SU-DHL-6 (cell line): ENCODE results near the gene SBSN.

Experiments
- H2AFZ ChIP-seq: fragments of 200-600 bp; sonication (generic); 2 replicates; pipeline ENCODE4 v1.6.1; 2014; ENCODE audit warnings: low read depth, mild to moderate bottlenecking, moderate library complexity, mixed read lengths, antibody characterized with exemption, low read length; ENCODE audit not compliant: severe bottlenecking
- H3F3A ChIP-seq: fragments of 200-600 bp; shearing (Covaris generic); 2 replicates; pipeline ENCODE4 v1.6.0; 2016; ENCODE audit warnings: antibody characterized with exemption, mild to moderate bottlenecking; ENCODE audit not compliant: insufficient read depth
- H3K27ac ChIP-seq: fragments of 200-600 bp; sonication (generic); 2 replicates; pipeline ENCODE4 v1.5.1; 2016; ENCODE audit warnings: low read depth, mild to moderate bottlenecking, low read length, moderate library complexity, mixed read lengths
- H3K27me3 ChIP-seq: fragments of 200-600 bp; sonication (generic), shearing (Covaris generic); 2 replicates; pipeline ENCODE4 v1.6.0; 2014; ENCODE audit warnings: mild to moderate bottlenecking, low read length
- H3K36me3 ChIP-seq: fragments of 200-600 bp; sonication (generic); 2 replicates; pipeline ENCODE4 v1.6.1; 2014; ENCODE audit warnings: mild to moderate bottlenecking, low read length, mixed read lengths
- H3K4me2 ChIP-seq: fragments of 300-600, 200-600 bp; shearing (Covaris generic), sonication (generic); 2 replicates; pipeline ENCODE4 v1.6.0; 2014; ENCODE audit warnings: low read length, low read depth, mild to moderate bottlenecking; ENCODE audit not compliant: poor library complexity, severe bottlenecking
- H3K4me3 ChIP-seq: fragments of 200-600 bp; sonication (generic); 2 replicates; pipeline ENCODE4 v1.5.1; 2014; ENCODE audit warnings: antibody characterized with exemption, low read length, mild to moderate bottlenecking, mixed read lengths; ENCODE audit not compliant: insufficient read depth, poor library complexity, severe bottlenecking
- H3K79me2 ChIP-seq: fragments of 200-600 bp; sonication (generic); 2 replicates; pipeline ENCODE4 v1.6.1; 2014; ENCODE audit warnings: mild to moderate bottlenecking, low read length, moderate library complexity; ENCODE audit not compliant: insufficient read depth
- H3K9ac ChIP-seq: fragments of 200-600 bp; sonication (generic); 2 replicates; pipeline ENCODE4 v1.7.0; 2014; ENCODE audit warnings: mild to moderate bottlenecking, low read length
- H3K9me2 ChIP-seq: fragments of 200-600 bp; sonication (generic); replicated peaks from 2 replicates; pipeline ENCODE4 v1.6.1; 2014; ENCODE audit warnings: low read length; ENCODE audit not compliant: insufficient read depth
- H3K9me3 ChIP-seq: fragments of 200-600 bp; sonication (generic); 2 replicates; pipeline ENCODE4 v1.6.1; 2014; ENCODE audit warnings: low read length, mixed read lengths; ENCODE audit not compliant: insufficient read depth
- H4K20me1 ChIP-seq: fragments of 200-600 bp; sonication (generic); 2 replicates; pipeline ENCODE4 v1.6.1; 2014; ENCODE audit warnings: low read depth, mild to moderate bottlenecking, antibody characterized with exemption, low read length, moderate library complexity, mixed read lengths
- CTCF ChIP-seq: fragments of 200-600 bp; sonication (generic); IDR thresholded peaks from one replicate; pipeline ENCODE4 v1.5.1; 2017; ENCODE audit warnings: antibody characterized with exemption, mild to moderate bottlenecking, low read length, moderate library complexity; ENCODE audit not compliant: insufficient read depth, poor library complexity, severe bottlenecking
- EZH2phosphoT487 ChIP-seq: fragments of 200-600 bp; sonication (generic), shearing (Covaris generic); conservative IDR thresholded peaks from 2 replicates; pipeline ENCODE4 v1.6.1; 2018; ENCODE audit warnings: mild to moderate bottlenecking, antibody characterized with exemption, low read length, moderate library complexity, mixed read lengths

The SBSN gene

DNA sequence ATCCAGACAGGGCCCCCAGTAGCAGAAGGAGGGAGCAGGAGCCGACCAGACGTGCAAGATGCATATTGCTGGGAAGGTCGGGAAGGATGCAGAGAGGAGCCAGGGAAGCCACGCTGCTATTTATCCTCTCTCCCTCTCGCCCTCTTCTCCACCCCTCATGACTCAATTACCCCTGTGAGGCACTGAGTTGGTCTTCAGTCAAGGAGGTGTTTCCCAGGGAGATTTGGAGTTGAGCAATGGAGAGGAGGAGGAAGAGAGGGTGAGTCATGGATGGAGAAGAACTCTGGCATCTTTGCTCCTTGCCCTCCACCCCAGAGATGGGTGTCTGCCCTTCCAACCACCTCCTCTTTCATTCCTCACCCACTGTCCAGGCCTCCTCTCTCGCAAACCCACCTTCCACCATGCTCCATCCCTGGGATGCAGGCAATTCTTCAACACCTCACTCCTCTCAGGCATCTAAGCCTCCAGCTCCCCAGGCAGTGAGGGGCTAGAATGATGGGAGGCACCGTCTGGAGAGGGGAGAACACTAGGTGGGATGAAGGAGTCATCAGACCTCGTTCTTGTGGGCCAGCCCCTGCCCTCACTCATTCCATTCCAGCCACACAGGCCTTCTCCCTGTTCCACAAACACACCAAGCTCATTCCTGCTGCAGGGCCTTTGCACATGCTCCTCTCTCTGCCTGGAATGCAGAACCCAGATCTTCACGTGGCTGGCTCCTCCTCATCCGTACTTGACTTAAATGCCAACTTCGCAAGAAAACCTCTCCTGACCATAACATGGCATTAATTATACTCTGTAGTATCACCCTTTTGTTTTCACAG, at the start of gene SBSN:
TSS of gene SBSN (minus strand) at position 94 of the 821 bp plus-strand sequence. CDS start at position 64, 30 bp downstream.
- no peak within 1 kb of the TSS for H3K4me2 ChIP-seq
- TF ChIP-seq CTCF (no peak), EZH2phosphoT487 (no peak)
- no peak within 1 kb of the TSS for H3K4me3 ChIP-seq
- no peaks in the 10 kb centered on the region for H3K79me2 ChIP-seq
- H3K9me2 ChIP-seq = no peaks in the 10 kb centered on the region
- no peaks in the 10 kb centered on the region for H3K27me3 ChIP-seq
- H2AFZ ChIP-seq = no peak within 1 kb of the TSS
- no peaks in the 10 kb centered on the region for H3K9me3 ChIP-seq
- H3K36me3 ChIP-seq = no peaks in the 10 kb centered on the region
- H4K20me1 ChIP-seq = no peaks in the 10 kb centered on the region
- H3F3A ChIP-seq = no peaks in the 10 kb centered on the region
- no peak within 1 kb of the TSS for H3K27ac ChIP-seq
- no peak within 1 kb of the TSS for H3K9ac ChIP-seq

DNA sequence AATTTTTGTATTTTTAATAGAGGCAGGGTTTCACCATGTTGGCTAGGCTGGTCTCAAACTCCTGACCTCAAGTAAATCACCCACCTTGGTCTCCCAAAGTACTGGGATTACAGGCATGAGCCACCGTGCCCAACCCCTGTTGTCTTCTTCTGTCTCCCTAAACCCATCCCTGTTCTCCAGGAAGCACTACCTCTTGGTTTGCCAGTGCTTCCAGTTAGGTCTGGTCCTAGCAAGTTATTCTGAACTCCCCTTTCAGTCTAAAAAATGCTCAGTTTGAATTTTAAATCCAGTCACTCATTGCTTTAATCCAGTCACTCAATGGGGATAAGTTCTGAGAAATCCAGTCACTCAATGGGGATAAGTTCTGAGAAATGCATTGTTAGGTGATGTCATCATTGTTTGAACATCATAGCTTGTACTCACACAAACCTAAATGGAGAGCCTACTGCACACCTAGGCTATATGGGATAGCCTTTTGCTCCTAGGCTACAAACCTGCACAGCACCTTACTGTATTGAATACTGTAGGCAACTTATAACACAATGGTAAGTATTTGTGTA, 43.4 kb upstream of the SBSN start:
- Histone ChIP-seq H3K4me2 (no peak overlapping the region), H3K36me3 (no peaks in the 10 kb centered on the region), H3K79me2 (no peaks in the 10 kb centered on the region), H3K27ac (no peak overlapping the region), H3K9me3 (peaks cover 8% of the 10 kb centered on the region; the same call in 1 of the 2 replicates), H3K9ac (no peak overlapping the region), H3F3A (no peaks in the 10 kb centered on the region), H3K4me3 (no peak overlapping the region), H2AFZ (no peak overlapping the region), H4K20me1 (no peaks in the 10 kb centered on the region), H3K9me2 (no peaks in the 10 kb centered on the region), H3K27me3 (no peaks in the 10 kb centered on the region)
- TF ChIP-seq CTCF = no peak

- no peaks in the 10 kb centered on the region for H4K20me1 ChIP-seq
- no peaks in the 10 kb centered on the region for H3K79me2 ChIP-seq
- H3K4me2 ChIP-seq = no peak overlapping the region
- no peak for TF ChIP-seq EZH2phosphoT487
- no peak for TF ChIP-seq CTCF
- H3K9me3 ChIP-seq = no peaks in the 10 kb centered on the region
- no peak overlapping the region for H3K27ac ChIP-seq
- no peaks in the 10 kb centered on the region for H3K27me3 ChIP-seq
- no peak overlapping the region for H2AFZ ChIP-seq
- H3K9me2 ChIP-seq = no peaks in the 10 kb centered on the region
- no peak overlapping the region for H3K4me3 ChIP-seq
- no peaks in the 10 kb centered on the region for H3K36me3 ChIP-seq
- no peak overlapping the region for H3K9ac ChIP-seq
- no peaks in the 10 kb centered on the region for H3F3A ChIP-seq
Observed at GRCh38 chr19:35569281-35569781, 41.2 kb upstream of the SBSN start.
